HTR-8/SVneo (cell line): Measurements from ENCODE around the gene MICB.
"Not testable (repeated sequence)": the region's sequence is repeated elsewhere in the genome, so short reads cannot be mapped to it uniquely, and the experiment has no call there.

ENCODE experiments used
- DNase-seq: peaks from one replicate; pipeline ENCODE4 v3.0.0; 2011; ENCODE audit warnings: low spot score, mixed read lengths; ENCODE audit not compliant: insufficient read length
- FAIRE-seq: peaks from 2 replicates; lab custom pipeline; 2011; peaks lifted over from hg19 to GRCh38; lab: Jason Lieb, UNC

MICB gene

DNA sequence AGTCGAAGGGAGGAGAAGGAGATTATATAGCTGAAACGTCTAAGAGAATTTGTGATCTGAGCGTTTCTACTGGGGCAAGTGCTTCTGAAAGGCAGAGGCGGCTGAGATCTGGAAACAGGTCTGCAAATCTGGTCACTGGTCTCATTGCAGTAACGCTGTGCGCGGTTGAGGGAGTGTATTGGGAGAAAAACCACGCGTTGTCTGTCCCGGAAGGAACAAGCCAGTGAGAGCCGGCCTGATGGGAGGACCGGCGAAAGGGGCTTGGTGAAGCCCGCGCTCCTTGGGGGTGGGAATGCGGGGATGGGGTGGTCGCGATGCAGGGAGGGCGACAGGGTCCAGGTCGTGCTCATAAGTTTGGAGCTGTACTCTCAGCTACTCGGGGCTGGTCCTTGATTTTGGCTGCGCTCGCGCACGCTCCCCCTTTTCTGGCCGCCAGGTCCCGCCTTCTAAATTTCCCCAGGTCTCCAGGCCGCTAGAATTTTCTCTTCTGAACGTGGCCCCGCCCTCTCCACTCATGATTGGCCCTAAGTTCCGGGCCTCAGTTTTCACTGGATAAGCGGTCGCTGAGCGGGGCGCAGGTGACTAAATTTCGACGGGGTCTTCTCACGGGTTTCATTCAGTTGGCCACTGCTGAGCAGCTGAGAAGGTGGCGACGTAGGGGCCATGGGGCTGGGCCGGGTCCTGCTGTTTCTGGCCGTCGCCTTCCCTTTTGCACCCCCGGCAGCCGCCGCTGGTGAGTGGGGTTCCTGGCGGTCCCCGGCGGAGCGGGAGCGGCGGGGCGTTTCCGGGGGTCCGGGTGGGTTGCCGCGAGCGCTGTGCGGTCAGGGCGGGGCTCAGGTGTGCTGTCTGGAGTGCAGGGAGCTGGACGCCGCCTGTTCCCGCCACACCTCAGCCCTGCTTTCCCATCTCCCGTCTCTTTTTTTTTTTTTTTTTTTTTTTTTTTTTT is at the start of gene MICB:
Gene MICB (plus strand): TSS at position 615 of the 946 bp plus-strand sequence. CDS start 49 bp downstream, at position 664.
- FAIRE-seq: no peak
- peak; percentile 89 for DNase-seq

DNA sequence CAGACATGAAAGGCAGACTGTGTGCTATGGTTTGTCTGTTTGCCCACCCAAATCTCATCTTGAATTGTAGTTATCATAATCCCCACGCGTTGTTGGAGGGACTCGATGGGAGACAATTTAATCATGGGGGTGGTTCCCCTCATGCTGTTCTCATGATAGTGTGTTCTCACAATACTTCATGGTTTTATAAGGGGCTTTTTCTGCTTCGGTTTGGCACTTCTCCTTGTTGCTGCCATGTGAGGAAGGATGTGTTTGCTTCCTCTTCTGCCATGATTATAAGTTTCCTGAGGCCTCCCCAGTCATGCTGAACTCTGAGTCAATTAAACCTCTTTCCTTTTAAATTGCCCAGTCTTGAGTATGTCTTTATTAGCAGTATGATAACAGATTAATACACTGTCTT is 47.2 kb upstream of the MICB start:
- FAIRE-seq (no peak), DNase-seq (no peak)

DNA sequence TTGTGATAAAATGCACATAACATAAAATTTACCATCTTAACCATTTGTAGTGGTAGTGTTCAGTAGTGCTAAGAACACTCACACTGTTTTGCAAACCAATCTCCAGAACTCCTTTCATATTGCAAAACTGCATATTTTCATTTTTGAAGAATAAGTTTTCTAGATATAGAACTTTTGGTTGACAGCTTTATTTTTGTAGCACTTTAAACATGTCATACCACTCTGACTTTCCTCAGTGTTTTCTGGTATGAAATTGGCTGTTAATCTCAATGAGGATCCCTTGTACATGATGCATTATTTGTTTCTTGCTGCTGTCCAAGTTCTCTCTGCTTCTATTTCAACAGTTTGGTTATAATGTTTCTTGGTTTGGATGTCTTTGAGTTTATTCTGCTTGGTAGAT is 45.1 kb upstream of the MICB start:
- no peak for DNase-seq
- no peak for FAIRE-seq

DNA sequence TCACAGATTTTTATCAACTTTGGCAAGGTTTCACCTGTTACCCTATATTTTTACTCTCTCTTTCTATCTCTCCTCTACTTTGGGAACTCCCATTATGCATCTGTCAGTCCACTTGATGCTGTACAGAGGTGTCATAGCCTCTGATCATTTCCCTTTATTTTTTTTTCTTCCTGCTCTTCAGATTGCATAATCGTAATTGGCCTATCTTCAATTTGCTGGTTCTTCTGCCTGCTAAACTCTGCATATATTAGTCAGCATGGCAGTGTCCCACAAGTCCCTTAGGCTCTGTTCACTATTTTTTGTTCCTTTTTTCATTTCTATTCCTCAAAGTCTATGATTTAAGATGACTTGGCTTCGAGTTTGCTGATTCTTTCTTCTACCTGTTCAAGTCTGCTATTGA is 44.7 kb upstream of the MICB start:
- FAIRE-seq (no peak), DNase-seq (no peak)

DNA sequence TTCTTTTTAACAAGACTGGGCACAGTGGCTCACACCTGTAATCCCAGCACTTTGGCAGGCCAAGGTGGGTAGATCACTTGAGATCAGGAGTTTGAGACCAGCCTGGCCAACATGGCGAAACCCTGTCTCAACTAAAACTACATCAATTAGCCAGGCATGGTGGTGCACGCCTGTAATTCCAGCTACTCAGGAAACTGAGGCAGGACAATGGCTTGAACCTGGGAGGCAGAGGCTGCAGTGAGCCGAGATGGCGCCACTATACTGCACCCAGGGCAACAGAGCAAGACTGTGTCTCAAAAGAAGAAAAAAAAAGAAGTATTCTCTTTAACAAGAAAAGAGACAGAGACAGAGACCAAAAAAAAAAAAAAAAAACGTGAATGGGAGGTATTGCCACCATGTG is 38.1 kb upstream of the MICB start:
- DNase-seq, FAIRE-seq: not testable (repeated sequence)

DNA sequence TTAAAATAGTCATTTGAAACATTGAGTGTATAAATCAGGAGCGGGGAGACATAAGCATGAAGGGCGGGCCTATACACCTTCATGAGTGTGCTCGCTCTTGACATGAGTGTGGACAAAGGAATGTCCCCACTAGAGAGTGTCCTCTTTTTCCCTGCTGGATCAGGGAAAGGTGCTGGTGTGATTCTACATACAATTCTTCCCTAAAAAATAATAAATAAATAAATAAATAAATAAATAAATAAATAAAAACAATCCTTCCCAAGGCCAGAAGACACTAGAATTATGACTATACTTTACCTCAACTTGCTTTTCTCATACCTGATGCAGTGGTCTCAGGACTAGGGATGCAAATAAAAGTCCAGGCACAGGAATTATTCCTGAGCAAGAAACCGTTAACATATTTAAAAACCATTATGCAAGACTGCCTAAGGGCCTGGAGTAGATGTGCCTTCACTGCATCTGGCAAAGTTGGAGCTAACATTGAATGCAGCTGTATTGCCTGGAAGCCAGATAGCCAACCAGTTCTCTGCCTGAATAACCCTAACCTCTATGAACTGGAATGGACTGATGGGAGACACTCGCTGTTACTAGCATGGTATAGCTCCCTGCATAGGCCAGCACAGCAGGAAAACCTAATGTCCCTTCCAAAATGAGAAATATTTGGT is 37.5 kb upstream of the MICB start:
- DNase-seq (no peak), FAIRE-seq (no peak)

DNA sequence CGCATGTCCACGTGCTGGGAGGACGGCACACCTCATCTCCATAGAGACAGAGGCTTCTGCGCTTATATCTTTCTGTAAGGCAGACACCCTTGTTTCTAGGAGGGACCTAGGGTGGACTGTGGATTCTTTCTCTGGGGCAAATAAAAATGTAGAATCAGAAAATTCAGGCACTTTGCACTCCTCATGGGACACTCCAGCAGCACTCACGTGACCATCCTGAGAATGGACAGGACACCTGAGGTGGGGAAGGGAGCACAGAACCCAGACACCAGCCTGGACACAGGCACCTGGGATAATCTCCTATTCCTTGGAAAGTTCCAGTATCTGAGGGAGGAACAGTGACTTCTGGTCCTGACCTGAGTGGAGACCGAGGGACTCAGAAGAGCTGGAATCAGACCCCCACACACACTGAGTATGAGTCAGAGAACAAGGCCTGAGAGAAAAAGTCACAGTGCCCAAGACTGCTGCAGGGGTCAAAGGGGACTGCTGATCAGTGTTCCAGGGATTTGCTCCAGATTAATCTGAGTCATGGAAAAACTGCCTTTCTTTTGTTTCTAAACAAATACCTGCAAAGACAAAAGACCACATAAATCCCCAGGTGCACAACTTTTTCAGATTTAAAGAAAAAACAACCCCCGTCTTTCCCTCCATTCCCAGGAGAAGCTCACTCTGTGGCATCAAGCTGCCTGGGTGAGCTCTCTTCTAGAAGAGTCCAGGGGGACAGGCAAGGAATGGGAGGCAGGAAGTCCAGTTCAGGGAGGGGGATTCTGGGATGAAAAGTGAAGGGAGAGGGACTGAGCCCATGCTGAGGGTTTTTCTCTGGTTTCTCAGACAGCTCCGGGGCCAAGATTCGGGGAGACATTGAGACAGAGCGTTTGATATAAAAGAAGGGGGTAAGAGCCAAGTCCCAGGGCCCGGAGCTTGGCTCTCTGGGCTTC is 35.6 kb upstream of the MICB start:
- DNase-seq: no peak
- no peak for FAIRE-seq

DNA sequence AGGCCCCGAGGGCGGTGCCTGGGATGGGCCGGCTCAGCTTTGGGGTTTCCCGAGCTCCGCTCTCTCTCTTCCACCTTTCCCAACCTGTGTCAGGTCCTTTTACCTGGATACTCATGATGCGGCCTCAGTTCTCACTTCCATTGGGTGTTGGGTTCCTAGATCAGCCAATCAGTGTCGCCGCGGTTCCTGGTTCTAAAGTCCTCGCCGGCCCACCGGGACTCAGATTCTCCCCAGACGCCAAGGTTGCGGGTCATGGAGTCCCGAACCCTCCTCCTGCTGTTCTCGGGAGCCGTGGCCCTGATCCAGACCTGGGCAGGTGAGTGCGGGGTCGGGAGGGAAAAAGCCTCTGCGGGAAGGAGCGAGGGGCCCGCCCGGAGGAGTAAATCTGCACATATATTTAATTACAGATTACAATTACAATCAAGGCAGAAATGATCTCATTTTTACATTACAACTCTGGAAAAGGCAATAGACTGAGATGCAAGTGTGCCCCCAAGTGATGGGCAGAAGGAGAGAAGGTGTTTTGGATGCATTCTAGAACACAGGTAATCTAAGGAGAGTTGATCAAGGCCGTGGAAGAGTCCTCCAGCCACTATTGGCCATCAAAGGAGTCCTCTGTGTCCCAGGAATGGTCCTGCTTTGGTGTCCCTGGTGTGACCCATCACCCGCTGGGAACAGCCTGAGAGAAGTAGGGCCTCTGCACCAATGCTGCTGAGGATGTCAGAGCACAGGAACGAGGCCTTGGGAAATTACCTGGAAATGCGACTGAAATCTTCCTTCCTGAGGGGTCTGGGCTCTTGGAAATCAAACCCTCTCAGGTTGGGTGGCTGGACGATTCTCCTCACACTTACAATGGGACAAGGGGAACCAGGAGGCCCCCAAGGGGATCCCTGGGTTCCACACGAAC is 34.7 kb upstream of the MICB start:
- FAIRE-seq (no peak), DNase-seq (peak; percentile 63)

DNA sequence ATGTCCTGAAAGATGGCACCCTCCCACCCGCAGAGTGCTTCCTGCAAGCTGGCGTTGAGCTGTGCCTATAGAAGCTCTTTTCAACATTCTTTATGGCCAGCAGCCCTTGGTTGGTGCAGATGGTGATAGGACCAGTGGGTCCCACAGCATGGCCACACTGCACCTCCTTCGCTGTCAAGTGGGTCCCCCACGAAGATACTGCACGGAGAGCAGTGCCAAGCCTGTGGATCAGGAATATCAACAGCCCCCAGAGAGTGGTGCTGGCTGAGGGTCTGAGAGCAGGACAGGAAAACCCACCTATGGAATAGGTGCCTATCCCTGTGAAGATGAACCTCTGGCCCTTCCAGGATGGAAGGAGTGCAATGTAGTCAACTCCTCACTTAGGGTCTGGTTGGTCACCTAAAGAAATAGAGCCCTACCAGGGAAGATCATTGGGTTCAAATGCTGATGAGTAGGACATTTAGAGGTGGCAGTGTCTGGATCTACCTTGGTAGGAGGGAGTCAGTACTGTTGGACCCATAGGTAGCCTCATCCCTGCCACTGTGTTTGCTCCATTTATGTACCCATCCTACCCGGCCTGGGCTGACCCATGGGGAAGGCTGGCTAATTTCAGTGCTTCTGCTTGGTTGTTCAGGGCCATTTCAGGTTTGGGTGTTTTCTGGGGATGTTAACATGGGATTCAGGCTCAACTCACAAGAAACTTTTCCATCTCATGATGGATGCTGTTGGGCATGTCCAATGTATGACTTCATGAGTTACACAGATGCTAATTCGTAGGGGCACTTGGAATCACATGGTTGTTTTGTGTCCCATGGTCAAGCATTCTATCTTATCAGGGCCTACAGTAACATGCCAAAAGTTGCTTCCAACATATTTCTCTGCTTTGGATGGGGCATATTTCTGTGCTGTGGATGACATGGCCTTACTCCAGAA is 33.4 kb upstream of the MICB start:
- DNase-seq: no peak
- FAIRE-seq: no peak

DNA sequence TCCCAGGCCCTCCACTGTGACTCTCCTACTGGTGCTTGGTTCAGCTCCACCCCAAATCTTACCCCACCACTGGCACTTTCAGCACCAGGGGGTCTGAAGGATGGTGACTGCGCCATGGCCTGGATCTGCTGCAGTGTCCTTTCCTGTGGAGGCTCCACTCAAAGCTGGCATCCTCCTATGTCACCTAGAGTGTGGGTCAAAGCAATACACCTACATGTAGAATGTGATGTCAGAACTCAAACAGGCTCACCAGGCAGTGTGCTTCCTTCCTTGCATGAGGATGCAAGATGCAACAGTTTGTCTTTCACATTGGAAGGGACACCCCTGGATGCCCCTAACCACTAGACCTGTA is 32.8 kb upstream of the MICB start:
- FAIRE-seq (no peak), DNase-seq (no peak)

DNA sequence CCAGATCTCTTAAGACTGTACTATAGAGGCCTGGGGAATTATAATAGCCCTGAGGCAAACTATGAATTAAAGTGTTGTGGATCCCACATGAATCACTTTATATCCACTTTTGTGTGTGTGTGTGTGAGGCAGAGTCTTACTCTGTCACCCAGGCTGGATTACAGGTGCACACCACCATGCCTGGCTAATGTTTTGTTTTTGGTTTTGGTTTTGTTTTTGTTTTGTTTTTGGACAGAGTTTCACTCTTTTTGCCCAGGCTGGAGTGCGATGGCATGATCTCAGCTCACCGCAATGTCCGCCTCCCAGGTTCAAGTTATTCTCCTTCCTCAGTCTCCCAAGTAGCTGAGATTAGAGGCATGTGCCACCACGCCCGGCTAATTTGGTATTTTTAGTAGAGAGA is 32.2 kb upstream of the MICB start:
- no peak for FAIRE-seq
- no peak for DNase-seq

DNA sequence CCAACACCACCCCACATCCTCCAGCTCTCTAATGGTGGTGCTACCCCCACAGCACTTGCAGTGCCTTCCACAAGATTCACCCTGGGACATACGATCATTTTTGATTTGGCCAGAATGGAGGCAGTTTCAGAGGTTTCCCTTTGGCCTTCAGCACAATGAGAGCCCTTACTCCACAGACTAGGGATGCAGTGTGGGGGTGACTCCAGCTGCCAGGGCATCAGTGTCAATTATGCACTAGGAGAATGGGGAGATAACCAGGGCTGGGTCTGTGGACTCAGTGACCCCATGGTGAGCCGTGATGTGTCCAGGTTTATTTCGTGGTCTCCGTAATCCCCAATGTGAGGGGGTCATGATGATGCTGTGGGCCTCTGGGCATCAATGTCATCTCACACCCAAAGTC is 31.5 kb upstream of the MICB start:
- FAIRE-seq: no peak
- DNase-seq: no peak

DNA sequence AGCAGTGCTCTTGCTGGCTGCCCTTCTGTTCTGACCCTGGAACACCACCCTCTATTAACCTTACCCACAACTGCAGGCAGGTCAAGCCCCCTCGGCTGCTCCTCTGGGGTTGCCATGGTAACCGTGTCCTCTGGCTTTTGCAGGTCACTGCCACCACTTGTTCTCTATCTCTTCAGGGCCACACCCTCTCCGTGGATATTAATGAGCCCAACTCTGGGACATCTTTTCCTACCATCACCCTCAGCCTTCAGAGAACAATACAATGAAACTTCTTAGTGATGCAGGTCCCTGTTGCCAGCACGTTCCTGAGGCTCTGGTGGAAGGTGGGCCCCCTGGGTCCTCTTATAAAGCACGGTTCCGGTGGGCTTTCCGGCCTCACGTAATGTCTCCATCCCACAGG is 30.8 kb upstream of the MICB start:
- DNase-seq: no peak
- FAIRE-seq: no peak

DNA sequence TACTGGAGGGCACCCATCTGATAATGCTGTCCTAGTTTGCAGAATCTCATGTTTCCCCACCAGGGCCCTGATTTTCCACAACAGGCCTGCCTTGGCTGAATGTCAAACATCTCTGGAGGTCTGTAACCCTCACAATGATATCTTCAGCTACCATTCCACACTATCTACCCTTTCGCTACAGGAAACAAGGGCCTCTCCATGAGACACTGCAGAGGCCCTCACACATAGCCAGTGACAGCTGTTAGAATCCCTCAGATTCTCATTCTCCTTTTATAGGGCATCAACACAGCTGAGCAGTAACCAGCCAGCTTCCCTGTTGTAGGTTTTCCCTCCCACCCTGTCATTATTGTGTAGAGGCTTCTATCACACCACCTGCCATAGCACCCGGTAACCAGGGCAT is 29.6 kb upstream of the MICB start:
- DNase-seq (no peak), FAIRE-seq (no peak)

DNA sequence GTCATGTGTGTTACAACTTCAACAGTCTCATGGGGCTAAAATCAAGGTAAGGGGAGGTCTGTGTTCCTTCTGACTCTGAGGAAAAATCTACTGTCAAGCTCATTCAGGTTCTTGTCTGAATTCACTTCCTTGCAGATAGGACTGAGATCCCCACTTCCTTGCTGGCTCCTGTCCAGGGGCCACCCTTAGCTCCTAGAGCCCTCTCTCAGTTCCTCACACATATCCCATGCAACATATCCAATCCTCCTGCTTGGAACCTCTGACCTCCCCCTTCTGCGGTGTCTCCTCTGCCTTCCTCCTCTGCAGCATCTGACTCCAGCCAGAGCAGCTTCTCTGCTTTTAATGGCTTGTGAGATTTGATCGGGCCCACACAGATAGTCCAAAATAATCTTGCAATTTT is 27.1 kb upstream of the MICB start:
- FAIRE-seq (no peak), DNase-seq (no peak)

DNA sequence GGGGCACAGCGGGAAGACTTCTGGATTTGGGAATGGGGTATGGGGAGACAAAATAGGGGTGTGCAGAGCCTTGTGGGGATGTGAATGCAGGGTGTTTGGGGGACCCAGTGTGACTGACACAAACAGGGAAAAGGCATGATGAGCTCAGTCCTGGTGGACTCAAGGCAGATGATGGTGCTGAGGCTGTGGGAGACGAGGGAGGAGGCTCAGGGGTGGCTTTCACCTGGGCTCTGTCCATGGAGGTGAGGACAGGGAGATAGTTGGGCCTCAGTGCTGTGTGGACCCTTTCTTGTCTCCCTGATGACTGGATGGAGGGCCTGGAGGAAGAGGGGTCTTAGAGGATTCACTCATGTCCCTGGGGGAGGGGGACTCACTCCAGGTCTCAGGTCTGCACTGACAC is 26.2 kb upstream of the MICB start:
- FAIRE-seq (no peak), DNase-seq (no peak)

DNA sequence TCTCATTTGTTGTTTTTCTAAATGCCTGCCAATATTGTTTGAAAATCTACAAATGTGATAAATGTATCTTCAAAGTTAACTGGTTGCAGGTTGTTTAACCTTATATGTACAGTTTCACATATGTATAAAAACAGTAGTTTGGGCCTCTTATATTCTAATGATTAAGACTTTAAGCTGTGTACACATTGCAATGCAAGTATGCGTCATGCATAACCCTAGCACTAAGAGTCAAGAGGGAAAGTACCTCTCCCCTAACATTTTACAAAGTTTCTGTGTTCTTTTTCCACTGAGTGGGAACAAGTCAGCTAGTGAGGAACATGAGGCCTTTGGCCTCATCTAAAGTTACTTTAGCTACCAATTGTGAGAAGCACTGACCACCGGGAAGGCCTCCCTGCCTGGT is 25.7 kb upstream of the MICB start:
- FAIRE-seq: no peak
- DNase-seq: no peak

DNA sequence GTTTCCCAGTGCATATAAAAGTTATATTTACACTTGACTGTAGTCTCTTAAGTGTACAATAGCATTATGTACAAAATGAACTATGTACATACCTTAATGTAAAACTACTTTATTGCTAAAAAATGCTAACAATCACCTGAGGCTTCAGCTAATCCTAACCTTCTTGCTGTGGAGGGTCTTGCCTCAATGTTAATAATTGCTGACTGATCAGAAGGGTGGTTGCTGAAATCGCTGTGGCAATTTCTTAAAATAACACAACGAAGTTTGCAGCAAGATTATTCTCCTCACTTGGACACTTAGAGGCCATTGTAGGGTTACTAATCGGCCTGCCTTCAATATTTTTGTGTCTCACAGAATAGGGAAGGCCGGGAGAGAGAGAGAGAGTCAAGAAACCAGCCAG is 24.7 kb upstream of the MICB start:
- FAIRE-seq: no peak
- no peak for DNase-seq
